ENCODE measurements around the gene AACS.
A peak's percentile ranks its signal among the peaks of the same experiment; 100 is the strongest.
"Not testable (repeated sequence)": the region's sequence is repeated elsewhere in the genome, so short reads cannot be mapped to it uniquely, and the experiment has no call there.

The AACS gene

DNA sequence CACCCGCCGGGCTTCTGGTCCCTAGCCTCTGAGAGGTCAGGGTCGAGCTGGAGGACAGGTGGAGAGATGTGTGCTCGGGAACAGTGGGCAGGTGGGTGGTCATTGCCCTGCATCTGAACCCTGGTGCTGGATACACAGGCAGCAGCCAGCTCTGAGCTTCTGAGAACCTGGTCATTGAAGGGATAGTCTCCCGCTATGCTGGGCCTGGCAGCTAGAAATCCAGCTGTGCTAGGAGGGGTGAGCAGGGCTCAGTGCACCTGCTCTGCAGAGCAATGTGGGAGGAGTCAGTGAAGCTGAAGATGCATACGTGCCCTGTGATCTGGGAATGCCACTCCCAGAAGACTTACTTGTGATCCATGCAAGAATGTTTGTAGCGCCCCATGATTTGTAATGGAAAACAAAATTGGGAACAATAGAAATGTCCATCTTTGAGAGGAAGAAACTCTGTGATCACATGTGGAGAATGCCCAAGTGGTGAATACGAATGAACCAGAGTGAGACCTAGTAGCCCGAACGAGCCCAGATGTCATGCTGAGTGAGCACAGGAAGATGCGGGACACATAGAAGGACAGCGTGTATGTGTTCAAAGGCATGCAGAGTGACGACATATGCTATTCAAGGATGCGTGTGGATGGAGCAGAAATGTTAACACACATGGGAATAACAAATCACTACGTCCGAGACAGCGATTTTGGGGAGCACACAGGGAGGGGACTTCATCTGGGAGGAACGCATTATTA lies 63.4 kb downstream of the AACS start:
- DNase-seq: no peak

DNA sequence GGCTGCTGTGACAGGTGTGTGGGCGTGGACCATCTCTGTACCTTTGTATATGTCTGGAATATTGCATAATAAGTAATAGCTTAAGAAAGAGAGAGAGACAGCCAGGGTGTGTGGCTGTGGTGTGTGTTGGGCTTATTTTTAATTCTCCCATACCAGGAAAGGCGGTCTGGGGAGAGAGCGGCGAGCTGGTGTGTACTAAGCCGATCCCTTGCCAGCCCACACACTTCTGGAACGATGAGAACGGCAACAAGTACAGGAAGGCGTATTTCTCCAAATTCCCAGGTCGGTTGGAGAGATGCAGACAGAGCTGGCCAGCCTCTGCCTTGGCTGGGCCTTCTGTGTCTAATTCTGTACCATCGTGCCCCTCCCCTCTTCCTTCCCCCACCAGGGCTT lies 63.9 kb downstream of the AACS start:
- DNase-seq: no peak

DNA sequence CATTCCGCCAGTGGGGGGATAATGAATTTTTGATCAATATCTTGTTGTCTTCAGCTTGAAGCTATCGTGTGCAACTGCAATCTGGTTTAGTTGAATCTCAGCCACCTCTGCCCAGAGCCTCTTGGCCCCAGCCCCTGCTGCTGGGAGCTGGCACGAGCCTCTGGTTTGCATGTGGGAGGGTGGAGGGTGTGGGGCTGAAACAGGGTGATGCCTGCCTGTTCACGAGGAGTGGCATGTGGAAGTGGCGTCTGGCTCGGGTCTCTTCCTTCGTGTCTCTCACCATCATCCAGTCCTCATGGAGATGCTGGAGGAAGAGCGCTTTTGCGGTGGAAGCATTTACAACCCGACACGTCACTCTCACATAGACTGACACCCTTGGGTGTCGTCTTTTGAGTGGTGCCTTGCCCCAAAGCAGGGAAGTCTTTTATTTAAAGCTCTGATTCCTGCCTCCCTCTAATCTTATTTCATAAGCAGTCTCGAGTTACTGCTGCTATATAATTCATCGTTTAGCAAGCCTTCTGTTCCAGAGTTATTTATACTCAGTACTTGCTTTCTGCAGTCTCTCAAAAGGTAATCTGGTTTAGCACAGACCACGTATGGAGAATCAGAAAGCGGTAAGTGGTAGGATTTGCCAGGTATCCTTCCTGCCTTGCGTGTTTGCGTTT lies 64.5 kb downstream of the AACS start:
- DNase-seq: no peak

DNA sequence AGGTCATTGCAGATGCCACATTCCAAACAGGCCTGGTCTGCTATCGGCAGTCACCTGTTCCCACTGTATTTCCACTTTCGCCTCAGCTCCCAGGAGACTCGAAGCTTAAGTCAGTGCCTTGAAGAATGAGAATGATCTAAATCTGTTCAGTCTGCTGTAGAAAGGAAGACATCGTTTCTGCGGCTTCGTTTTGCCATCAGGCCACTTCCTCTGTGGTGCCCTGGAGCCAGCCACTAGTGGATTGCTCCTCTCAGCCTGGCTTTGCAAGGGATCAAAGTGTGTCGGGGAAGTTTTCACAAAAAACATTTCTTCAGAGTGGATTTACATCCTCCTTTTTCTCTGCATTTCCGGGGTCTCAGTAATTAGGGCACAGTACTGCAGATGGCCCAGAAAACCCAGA lies 66.7 kb downstream of the AACS start:
- DNase-seq: no peak

DNA sequence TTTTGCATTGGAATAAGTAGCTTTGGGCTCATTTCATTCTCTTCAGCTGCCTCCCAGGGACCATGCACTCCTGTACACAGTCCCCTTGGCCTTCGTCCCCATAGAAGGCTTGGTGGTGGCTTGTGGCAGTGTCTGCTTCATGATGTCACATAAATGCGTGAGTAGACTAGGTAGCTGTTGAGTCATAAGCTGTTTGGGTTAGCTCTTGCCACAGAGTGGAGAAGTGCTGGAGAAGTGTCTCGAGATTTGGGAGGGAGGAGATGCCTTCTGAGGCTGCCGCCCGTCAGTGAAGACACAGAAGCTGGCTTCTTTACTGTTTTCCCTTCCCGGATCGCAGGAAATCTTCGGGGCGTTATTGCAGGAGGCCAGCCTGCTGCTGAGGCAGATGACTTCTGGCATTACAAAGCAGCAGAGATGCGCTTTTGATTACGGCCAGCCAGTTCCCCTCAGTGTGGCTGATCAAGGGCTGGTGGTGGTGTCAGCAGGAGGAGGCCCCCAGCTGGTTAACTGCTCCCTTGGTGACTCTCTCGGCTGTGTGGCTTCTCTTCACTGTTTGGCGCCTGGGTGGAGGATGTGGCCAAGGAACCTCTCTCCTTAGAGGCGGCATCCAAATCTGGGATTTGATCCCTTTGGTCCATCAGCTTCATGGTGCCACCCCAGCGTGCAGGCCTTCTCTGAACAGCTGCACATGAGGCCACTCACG lies 67.6 kb downstream of the AACS start:
- no peak for DNase-seq

- no peak for DNase-seq
Measured at GRCh38 chr12:125133616-125134015, 68.4 kb downstream of the AACS start.

DNA sequence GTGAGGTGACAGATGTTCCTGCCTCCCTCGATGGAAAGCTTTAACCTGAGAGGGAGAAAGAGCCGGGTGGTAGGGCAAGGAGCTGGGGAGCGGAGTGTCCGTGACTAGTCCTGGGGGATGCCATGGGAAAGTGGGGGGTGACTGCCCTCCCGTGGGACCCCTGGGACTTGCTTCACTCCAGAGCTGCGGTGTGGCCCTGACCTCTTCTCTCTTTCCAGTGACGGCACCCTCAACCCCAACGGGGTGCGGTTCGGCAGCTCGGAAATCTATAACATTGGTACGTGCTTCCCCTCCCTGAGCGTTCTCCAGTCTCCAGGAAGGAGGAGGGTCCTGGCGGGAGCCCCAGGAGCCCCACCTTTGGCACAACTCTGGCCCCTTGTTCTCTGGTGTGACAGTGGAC lies 69.3 kb downstream of the AACS start:
- DNase-seq: no peak

GRCh38 chr12:125135906-125136305 lies 70.7 kb downstream of the AACS start:
- DNase-seq: no peak

DNA sequence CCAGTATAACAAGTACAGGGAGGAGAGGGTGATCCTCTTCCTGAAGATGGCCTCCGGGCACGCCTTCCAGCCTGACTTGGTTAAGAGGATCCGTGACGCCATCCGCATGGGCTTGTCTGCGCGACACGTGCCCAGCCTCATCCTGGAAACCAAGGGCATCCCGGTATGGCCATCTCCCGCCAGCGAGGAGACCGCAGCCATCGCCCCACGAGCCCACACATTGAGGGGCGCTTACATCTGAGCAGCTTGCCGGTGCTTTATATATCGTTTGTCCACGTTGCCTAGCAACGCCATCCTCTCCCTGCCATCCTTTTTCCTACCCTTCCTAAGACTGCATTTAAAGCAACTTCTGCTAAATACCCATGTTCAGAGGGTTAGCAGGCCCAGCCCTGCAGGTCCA lies 71.5 kb downstream of the AACS start:
- DNase-seq: no peak

DNA sequence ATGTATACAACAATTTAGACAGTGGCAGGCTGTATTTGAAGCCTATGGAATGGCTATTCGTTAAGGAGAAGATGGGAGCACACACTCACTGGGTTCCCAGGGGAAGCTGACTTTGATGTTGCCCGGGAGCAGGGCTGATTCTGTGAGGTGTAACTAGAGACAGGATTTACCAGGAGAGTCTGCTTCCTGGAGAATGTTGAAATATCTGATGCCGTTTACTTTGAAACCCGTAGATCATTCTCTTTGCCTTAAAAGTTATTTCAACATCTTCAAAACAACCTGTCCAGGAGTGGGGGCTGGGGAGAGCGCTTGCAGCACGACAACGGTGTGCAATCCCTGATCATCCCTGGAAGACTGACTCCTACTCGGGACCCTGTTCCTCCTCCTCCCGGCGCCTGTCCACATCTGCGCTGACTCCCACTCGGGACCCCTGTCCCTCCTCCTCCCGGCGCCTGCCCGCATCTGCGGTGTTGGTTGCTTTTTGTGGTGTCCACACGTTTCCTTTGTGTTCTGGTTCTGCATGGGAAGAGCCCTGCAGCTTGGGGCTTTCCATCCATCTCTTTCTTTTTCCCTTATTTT lies 72.6 kb downstream of the AACS start:
- no peak for DNase-seq

- peak; percentile 86 for DNase-seq
Measured at GRCh38 chr12:125140279-125141209, 75.3 kb downstream of the AACS start.

DNA sequence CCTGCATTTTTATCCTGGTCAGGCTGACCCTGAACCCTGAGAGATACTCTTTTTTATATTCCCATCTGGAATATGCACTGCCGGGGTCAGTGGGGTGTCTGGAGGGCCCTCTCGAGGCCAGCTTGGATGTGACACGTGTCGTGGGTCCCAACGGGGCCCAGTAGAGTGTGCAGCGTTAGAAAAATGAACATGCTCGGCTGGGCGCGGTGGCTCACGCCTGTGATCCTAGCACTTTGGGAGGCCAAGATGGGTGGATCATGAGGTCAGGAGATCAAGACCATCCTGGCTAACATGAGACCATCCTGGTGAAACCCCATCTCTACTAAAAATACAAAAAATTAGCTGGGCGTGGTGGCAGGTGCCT lies 76.0 kb downstream of the AACS start:
- DNase-seq: not testable (repeated sequence)

DNA sequence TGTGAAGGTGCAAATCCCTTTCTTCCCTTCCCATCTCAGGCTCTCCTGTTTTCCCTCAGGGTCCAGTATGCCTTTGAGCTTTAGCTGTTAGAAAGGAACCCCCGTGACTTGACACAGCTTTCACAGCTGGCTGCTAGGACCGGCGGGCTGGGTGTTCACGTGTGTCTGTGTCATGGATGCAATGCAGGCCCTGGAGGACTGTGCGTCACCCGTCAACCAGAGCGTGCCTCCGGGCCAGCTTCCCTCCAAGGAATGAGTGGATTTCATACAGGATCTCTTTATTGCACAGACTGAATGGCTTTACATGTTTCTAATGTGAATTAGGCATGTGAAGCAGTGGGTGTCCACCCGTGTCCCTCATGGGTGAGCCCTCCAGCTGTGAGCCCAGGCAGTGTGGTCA lies 77.4 kb downstream of the AACS start:
- peak; percentile 40 for DNase-seq

DNA sequence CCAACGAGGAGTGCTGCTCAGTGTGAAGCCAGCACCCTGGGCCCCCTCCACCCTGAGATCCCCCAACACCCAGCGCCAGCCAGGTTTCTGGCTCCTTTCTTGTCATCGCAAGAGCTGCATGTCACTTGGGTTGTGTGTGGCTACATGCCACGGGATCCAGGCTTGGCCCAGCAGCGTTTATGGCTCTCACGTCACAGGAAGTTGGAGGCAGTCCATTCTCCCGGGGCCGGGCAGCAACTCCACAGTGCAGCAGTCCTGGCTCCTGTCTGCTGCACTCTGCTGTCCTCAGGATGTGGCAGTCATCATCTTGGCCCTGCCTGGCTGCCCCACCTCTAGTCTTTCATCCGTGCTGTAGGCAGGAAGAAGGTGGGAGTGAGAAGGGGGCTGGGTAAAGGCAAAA lies 78.3 kb downstream of the AACS start:
- peak; percentile 30 for DNase-seq

- no peak for DNase-seq
Measured at GRCh38 chr12:125145196-125145595, 80.0 kb downstream of the AACS start.

DNA sequence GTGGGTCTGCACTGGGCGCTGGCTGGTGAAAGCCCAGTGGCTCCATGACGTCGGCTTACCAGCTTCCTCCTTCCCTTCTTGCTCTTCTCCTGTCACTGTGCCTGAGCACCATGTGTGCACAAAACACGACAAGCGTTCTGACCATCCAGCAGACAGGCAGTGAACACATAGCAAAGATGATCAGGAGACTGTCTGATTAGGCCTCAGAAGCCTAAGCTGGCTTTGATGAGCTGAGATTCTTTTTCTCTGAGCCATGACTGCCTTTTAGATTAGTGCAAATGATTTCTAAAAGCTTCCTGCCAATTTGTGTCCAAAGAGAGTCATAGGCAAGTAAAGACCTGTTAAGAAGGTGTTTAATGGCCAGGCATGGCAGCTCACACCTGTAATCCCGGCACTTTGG lies 83.1 kb downstream of the AACS start:
- DNase-seq: no peak

GRCh38 chr12:125149160-125150108 lies 84.2 kb downstream of the AACS start:
- DNase-seq: no peak

DNA sequence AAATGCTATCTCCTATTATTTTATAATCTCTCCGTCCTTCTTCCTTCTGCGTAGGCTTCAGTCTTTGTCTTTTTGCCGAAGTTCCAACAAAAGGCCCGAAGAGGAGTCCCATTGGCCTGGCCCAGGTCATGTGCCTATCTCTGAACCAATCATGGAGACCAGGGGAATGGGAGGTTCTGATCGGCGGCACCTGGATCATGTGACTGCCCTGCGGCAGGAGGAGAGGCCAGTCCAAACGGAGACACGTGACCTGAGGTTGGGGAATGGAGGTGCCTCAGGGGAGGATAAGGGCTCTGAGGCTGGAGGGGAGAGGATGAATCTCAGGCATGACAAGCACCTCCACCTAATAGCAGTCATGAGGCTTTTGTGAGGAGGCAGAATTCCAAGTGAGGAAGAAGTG lies 86.0 kb downstream of the AACS start:
- no peak for DNase-seq

DNA sequence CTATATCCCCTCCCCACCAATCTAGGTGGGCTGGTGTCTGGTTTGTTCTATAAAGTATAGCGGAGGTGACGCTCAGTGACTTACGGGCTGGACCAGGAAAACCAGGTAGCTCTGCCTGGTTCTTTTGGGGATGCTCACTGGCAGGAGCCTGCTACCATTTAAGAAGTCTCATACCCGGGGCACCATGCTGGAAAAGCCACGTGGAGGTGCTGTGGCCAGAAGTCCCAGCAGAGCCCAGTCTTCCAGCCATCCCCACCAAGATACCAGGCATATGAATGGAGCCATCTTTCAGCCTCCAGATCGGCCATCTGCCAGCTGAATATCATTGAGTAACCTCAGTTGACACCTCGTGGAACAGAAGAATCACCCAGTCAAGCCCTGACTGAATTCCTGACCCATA lies 87.2 kb downstream of the AACS start:
- no peak for DNase-seq

- no peak for DNase-seq
Measured at GRCh38 chr12:125155366-125155765, 90.1 kb downstream of the AACS start.

- DNase-seq: no peak
Measured at GRCh38 chr12:125157177-125157576, 91.9 kb downstream of the AACS start.

GRCh38 chr12:125159702-125160101 lies 94.5 kb downstream of the AACS start:
- no peak for DNase-seq

All from EL (cell line).